Neural progenitor cell (in vitro differentiated cells): Measurements from ENCODE around the gene LRRC32. TPM values are rescaled to one million over a fixed set of nuclear protein-coding genes. Genes with fewer than 3 reads are reported as not detected.
A peak's percentile ranks its signal among the peaks of the same experiment; 100 is the strongest.

ENCODE experiments used
- DNase-seq: peaks from one replicate; pipeline ENCODE4 v3.0.0-alpha.2; 2016; ENCODE audit warnings: low spot score
- H2AFZ ChIP-seq: fragments of 200-600 bp; sonication (generic); replicated peaks from 2 replicates; pipeline ENCODE4 v1.6.1; 2016; ENCODE audit warnings: antibody characterized with exemption
- H3F3A ChIP-seq: fragments of 200-600 bp; sonication (generic); 2 replicates; pipeline ENCODE4 v1.6.1; 2016; ENCODE audit warnings: antibody characterized with exemption, low read depth
- H3K27ac ChIP-seq: fragments of 200-600 bp; sonication (generic); 2 replicates; pipeline ENCODE4 v1.5.1; 2016; ENCODE audit warnings: mild to moderate bottlenecking
- H3K27me3 ChIP-seq: fragments of 200-600 bp; sonication (generic); 2 replicates; pipeline ENCODE4 v1.6.1; 2016; ENCODE audit warnings: mild to moderate bottlenecking, moderate library complexity
- H3K36me3 ChIP-seq: fragments of 200-600 bp; sonication (generic); 2 replicates; pipeline ENCODE4 v1.5.1; 2016
- H3K4me1 ChIP-seq: fragments of 200-600 bp; sonication (generic); 2 replicates; pipeline ENCODE4 v1.6.1; 2016; ENCODE audit warnings: mixed run types
- H3K4me2 ChIP-seq: fragments of 200-600 bp; sonication (generic); 2 replicates; pipeline ENCODE4 v1.6.1; 2016
- H3K4me3 ChIP-seq: fragments of 200-600 bp; sonication (generic); 2 replicates; pipeline ENCODE4 v1.5.1; 2016
- H3K79me2 ChIP-seq: fragments of 200-600 bp; sonication (generic); 2 replicates; pipeline ENCODE4 v1.6.1; 2016; ENCODE audit warnings: low read depth
- H3K9ac ChIP-seq: fragments of 200-600 bp; sonication (generic); 2 replicates; pipeline ENCODE4 v1.6.1; 2016
- H3K9me3 ChIP-seq: fragments of 200-600 bp; sonication (generic); 2 replicates; pipeline ENCODE4 v1.5.1; 2016; ENCODE audit warnings: low read depth
- H4K20me1 ChIP-seq: fragments of 200-600 bp; sonication (generic); 2 replicates; pipeline ENCODE4 v1.6.1; 2016; ENCODE audit warnings: low read depth
- H3K27ac Mint-ChIP-seq: 3 replicates; pipeline ENCODE4 v1.8.0; 2021; ENCODE audit warnings: mixed read lengths
- H3K27me3 Mint-ChIP-seq: 2 replicates; pipeline ENCODE4 v1.8.0; 2022; ENCODE audit warnings: low read depth, mild to moderate bottlenecking, inconsistent platforms, moderate library complexity, mixed read lengths; ENCODE audit not compliant: insufficient read depth
- H3K36me3 Mint-ChIP-seq: 3 replicates; pipeline ENCODE4 v1.8.0; 2021; ENCODE audit warnings: mixed read lengths
- H3K4me1 Mint-ChIP-seq: 3 replicates; pipeline ENCODE4 v1.8.0; 2021; ENCODE audit warnings: mixed read lengths
- H3K4me3 Mint-ChIP-seq: 3 replicates; pipeline ENCODE4 v1.8.0; 2021; ENCODE audit warnings: mild to moderate bottlenecking, moderate library complexity, mixed read lengths
- H3K9me3 Mint-ChIP-seq: 3 replicates; pipeline ENCODE4 v1.8.0; 2020; ENCODE audit warnings: mixed read lengths
- EZH2 ChIP-seq: fragments of 200-600 bp; sonication (generic); IDR thresholded peaks from 2 replicates; pipeline ENCODE4 v1.6.1; 2017; ENCODE audit warnings: antibody characterized with exemption, mild to moderate bottlenecking, moderate library complexity
- EZH2phosphoT487 ChIP-seq: fragments of 200-600 bp; sonication (generic); IDR thresholded peaks from 2 replicates; pipeline ENCODE4 v1.6.1; 2017; ENCODE audit warnings: antibody characterized with exemption
- total RNA-seq: library from RNA; depleted of rRNA; stranded (reverse); fragments of >200 nt; gene quantifications from 2 replicates; pipeline ENCODE4 v1.2.3, GENCODE V29; 2015; ENCODE audit warnings: low replicate concordance
- TF ChIP-seq, protein P1 (sequence below): fragments of 200-600 bp; sonication (generic); IDR thresholded peaks from 2 replicates; pipeline ENCODE4 v1.5.1; 2017; ENCODE audit warnings: antibody characterized with exemption, mild to moderate bottlenecking

Gene LRRC32, protein sequence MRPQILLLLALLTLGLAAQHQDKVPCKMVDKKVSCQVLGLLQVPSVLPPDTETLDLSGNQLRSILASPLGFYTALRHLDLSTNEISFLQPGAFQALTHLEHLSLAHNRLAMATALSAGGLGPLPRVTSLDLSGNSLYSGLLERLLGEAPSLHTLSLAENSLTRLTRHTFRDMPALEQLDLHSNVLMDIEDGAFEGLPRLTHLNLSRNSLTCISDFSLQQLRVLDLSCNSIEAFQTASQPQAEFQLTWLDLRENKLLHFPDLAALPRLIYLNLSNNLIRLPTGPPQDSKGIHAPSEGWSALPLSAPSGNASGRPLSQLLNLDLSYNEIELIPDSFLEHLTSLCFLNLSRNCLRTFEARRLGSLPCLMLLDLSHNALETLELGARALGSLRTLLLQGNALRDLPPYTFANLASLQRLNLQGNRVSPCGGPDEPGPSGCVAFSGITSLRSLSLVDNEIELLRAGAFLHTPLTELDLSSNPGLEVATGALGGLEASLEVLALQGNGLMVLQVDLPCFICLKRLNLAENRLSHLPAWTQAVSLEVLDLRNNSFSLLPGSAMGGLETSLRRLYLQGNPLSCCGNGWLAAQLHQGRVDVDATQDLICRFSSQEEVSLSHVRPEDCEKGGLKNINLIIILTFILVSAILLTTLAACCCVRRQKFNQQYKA
- total RNA-seq: 0.21 and 1.1 TPM in 2 replicates

GRCh38 chr11:76670485-76671236 lies at the start of gene LRRC32:
LRRC32 (minus strand) TSS chr11:76670747; CDS start chr11:76665954, 4,793 bp downstream.
- Mint-ChIP-seq H3K36me3 (no peaks in the 10 kb centered on the region), H3K4me3 (peak within 1 kb of the TSS; percentile 83), H3K9me3 (no peaks in the 10 kb centered on the region), H3K4me1 (peaks cover 27% of the 10 kb centered on the region), H3K27ac (no peak within 1 kb of the TSS), H3K27me3 (peaks cover 13% of the 10 kb centered on the region)
- no peak within 1 kb of the TSS for H3K27ac ChIP-seq
- peaks cover 36% of the 10 kb centered on the region for H3K27me3 ChIP-seq
- H3K4me3 ChIP-seq: peak within 1 kb of the TSS; percentile 56
- H4K20me1 ChIP-seq: no peaks in the 10 kb centered on the region
- no peaks in the 10 kb centered on the region for H3K9me3 ChIP-seq
- H3K79me2 ChIP-seq: no peaks in the 10 kb centered on the region
- peaks cover 7% of the 10 kb centered on the region for H3F3A ChIP-seq
- TF ChIP-seq EZH2 (no peak), EZH2phosphoT487 (no peak)
- TF ChIP-seq, protein P1, sequence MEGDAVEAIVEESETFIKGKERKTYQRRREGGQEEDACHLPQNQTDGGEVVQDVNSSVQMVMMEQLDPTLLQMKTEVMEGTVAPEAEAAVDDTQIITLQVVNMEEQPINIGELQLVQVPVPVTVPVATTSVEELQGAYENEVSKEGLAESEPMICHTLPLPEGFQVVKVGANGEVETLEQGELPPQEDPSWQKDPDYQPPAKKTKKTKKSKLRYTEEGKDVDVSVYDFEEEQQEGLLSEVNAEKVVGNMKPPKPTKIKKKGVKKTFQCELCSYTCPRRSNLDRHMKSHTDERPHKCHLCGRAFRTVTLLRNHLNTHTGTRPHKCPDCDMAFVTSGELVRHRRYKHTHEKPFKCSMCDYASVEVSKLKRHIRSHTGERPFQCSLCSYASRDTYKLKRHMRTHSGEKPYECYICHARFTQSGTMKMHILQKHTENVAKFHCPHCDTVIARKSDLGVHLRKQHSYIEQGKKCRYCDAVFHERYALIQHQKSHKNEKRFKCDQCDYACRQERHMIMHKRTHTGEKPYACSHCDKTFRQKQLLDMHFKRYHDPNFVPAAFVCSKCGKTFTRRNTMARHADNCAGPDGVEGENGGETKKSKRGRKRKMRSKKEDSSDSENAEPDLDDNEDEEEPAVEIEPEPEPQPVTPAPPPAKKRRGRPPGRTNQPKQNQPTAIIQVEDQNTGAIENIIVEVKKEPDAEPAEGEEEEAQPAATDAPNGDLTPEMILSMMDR: peak; percentile 35
- DNase-seq: peak; percentile 78
- peak within 1 kb of the TSS; percentile 85 for H3K4me2 ChIP-seq
- H3K36me3 ChIP-seq: no peaks in the 10 kb centered on the region
- H2AFZ ChIP-seq: peak within 1 kb of the TSS; percentile 93
- H3K9ac ChIP-seq: no peak within 1 kb of the TSS
- peaks cover 10% of the 10 kb centered on the region for H3K4me1 ChIP-seq

GRCh38 chr11:76719686-76720085 lies 49.1 kb upstream of the LRRC32 start:
- Mint-ChIP-seq H3K27ac (no peak overlapping the region), H3K36me3 (no peaks in the 10 kb centered on the region)
- H3K27me3 ChIP-seq: peaks cover 4% of the 10 kb centered on the region

GRCh38 chr11:76719281-76719680 lies 48.7 kb upstream of the LRRC32 start:
- H3K36me3 Mint-ChIP-seq: no peaks in the 10 kb centered on the region

More at GRCh38 chr11:76719686-76720085, 49.1 kb upstream of the LRRC32 start:
- no peak for DNase-seq
- Histone ChIP-seq H4K20me1 (peaks cover 15% of the 10 kb centered on the region), H3K27ac (no peak overlapping the region), H3K9ac (no peak overlapping the region), H3K36me3 (no peaks in the 10 kb centered on the region), H3K4me1 (no peaks in the 10 kb centered on the region), H3F3A (no peaks in the 10 kb centered on the region), H3K79me2 (no peaks in the 10 kb centered on the region), H3K4me2 (no peak overlapping the region), H3K4me3 (no peak overlapping the region), H3K9me3 (no peaks in the 10 kb centered on the region), H2AFZ (no peak overlapping the region)
- H3K9me3 Mint-ChIP-seq: no peaks in the 10 kb centered on the region
- H3K27me3 Mint-ChIP-seq: peaks cover 12% of the 10 kb centered on the region
- no peak overlapping the region for H3K4me3 Mint-ChIP-seq
- peaks cover 12% of the 10 kb centered on the region for H3K4me1 Mint-ChIP-seq
- TF ChIP-seq EZH2phosphoT487 (no peak), EZH2 (no peak)
- TF ChIP-seq, protein P1: no peak

More at GRCh38 chr11:76719281-76719680, 48.7 kb upstream of the LRRC32 start:
- Mint-ChIP-seq H3K9me3 (no peaks in the 10 kb centered on the region), H3K27ac (no peak overlapping the region), H3K4me3 (no peak overlapping the region), H3K27me3 (peaks cover 12% of the 10 kb centered on the region), H3K4me1 (peaks cover 12% of the 10 kb centered on the region)
- Histone ChIP-seq H3K79me2 (no peaks in the 10 kb centered on the region), H3K27ac (no peak overlapping the region), H3K9ac (no peak overlapping the region), H3K4me1 (no peaks in the 10 kb centered on the region), H3K36me3 (no peaks in the 10 kb centered on the region), H3F3A (no peaks in the 10 kb centered on the region), H3K27me3 (peaks cover 4% of the 10 kb centered on the region), H4K20me1 (peaks cover 15% of the 10 kb centered on the region), H3K4me3 (no peak overlapping the region), H2AFZ (no peak overlapping the region), H3K9me3 (no peaks in the 10 kb centered on the region), H3K4me2 (no peak overlapping the region)
- no peak for DNase-seq
- TF ChIP-seq EZH2: no peak
- no peak for TF ChIP-seq EZH2phosphoT487
- TF ChIP-seq, protein P1: no peak
